Stimulated activated CD4-positive, alpha-beta T cell treated with anti-CD3 and anti-CD28 coated beads, Interleukin-12 subunit alpha, Interleukin-12 subunit beta, amount 100 ng/mL, for 4 hours (primary cell): Measurements from ENCODE around the gene ARSJ.

ENCODE experiments used
- DNase-seq: peaks from one replicate; pipeline ENCODE4 v3.0.0-alpha.2; 2020

ARSJ gene

GRCh38 chr4:113885291-113885690, 94.2 kb downstream of the ARSJ start:
- DNase-seq = no peak

GRCh38 chr4:113884655-113885054, 94.8 kb downstream of the ARSJ start:
- no peak for DNase-seq

- DNase-seq = no peak
Measured at GRCh38 chr4:113882668-113883067, 96.8 kb downstream of the ARSJ start.

GRCh38 chr4:113881256-113881655, 98.2 kb downstream of the ARSJ start:
- no peak for DNase-seq

GRCh38 chr4:113880240-113881028, 99.0 kb downstream of the ARSJ start:
- DNase-seq = no peak

GRCh38 chr4:113878668-113879067, 100.8 kb downstream of the ARSJ start:
- DNase-seq = no peak

GRCh38 chr4:113874480-113874879, 105.0 kb downstream of the ARSJ start:
- no peak for DNase-seq

GRCh38 chr4:113873508-113873907, 105.9 kb downstream of the ARSJ start:
- DNase-seq = no peak

- no peak for DNase-seq
Measured at GRCh38 chr4:113872426-113873260, 106.8 kb downstream of the ARSJ start.

- no peak for DNase-seq
Measured at GRCh38 chr4:113871080-113871479, 108.4 kb downstream of the ARSJ start.

- peak; percentile 53 for DNase-seq
Measured at GRCh38 chr4:113869743-113870375, 109.6 kb downstream of the ARSJ start.

GRCh38 chr4:113866611-113867010, 112.8 kb downstream of the ARSJ start:
- DNase-seq = no peak

GRCh38 chr4:113858924-113859323, 120.5 kb downstream of the ARSJ start:
- no peak for DNase-seq

GRCh38 chr4:113851816-113852215, 127.6 kb downstream of the ARSJ start:
- DNase-seq = no peak
